ENCODE results near the gene BICDL2.

Gene BICDL2

DNA sequence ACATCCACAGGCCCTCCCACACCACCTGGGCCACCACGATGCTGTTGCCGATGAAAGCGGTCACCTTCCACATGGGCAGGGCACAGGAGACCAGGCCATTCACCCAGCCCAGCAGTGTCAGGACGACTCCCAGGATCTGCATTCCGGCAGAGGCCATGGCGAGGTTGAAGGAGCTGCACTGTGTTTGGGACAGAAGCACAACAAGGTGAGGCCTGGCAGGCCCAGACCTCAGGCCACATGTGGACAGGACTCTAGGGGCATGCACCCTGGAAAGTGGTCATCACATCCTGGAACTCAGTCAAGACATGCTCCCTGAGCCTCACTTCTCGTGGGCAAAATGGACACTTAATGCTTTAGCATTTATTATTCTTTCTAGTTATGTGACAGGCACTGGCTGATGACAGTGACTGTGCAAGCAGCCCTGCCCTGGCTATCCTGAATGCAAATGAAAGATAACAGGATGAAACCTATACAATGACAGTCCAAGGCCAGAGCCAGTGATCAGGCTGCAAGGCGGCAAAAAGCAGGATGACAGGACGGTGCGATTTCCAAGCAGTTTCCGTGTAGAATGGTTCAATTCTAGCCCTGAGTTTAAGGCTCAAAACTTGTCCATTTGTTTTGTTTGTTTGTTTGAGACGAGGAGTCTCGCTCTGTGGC is 20.8 kb downstream of the BICDL2 start:
- Histone ChIP-seq H3K27me3 (ENCODE audit: control insufficient read depth, insufficient read depth, low read length) (peaks cover 29% of the 10 kb centered on the region), H3K9ac (ENCODE audit: low read length) (no peak overlapping the region), H3K4me3 (ENCODE audit: low read depth, low read length) (peak overlapping the region; percentile 22), H3K9me3 (ENCODE audit: control insufficient read depth, insufficient read depth, low read depth, low read length) (no peaks in the 10 kb centered on the region), H3K27ac (ENCODE audit: low read depth, low read length) (no peak overlapping the region), H3K36me3 (ENCODE audit: control insufficient read depth, insufficient read depth, low read length) (peaks cover 16% of the 10 kb centered on the region), H3K4me1 (ENCODE audit: control insufficient read depth, insufficient read depth, low read length) (peaks cover 46% of the 10 kb centered on the region)

DNA sequence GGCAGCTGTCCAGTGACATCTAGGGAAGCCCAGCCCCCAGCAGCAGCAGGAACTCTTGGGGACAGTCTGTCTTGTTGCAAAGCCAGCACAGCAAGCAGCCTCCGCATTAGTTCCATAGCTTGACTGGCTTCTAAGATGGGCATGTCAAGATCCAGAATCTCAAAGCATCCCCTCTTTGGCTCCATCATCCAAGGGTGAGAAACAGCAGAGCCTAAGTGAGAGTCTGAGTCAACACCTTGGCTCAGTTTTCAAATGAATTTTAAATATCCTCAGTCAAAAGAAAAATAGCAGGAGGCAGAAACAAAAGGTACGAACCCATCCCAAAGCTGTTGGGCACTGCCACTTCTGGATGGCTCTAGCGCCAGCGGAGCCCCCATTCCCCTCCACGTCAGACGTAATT is 21.8 kb downstream of the BICDL2 start:
- peaks cover 16% of the 10 kb centered on the region for H3K36me3 ChIP-seq (ENCODE audit: control insufficient read depth, insufficient read depth, low read length)
- H3K4me3 ChIP-seq (ENCODE audit: low read depth, low read length): no peak overlapping the region
- no peaks in the 10 kb centered on the region for H3K9me3 ChIP-seq (ENCODE audit: control insufficient read depth, insufficient read depth, low read depth, low read length)
- H3K27ac ChIP-seq (ENCODE audit: low read depth, low read length): no peak overlapping the region
- H3K27me3 ChIP-seq (ENCODE audit: control insufficient read depth, insufficient read depth, low read length): peaks cover 29% of the 10 kb centered on the region
- H3K4me1 ChIP-seq (ENCODE audit: control insufficient read depth, insufficient read depth, low read length): peaks cover 52% of the 10 kb centered on the region
- H3K9ac ChIP-seq (ENCODE audit: low read length): no peak overlapping the region

DNA sequence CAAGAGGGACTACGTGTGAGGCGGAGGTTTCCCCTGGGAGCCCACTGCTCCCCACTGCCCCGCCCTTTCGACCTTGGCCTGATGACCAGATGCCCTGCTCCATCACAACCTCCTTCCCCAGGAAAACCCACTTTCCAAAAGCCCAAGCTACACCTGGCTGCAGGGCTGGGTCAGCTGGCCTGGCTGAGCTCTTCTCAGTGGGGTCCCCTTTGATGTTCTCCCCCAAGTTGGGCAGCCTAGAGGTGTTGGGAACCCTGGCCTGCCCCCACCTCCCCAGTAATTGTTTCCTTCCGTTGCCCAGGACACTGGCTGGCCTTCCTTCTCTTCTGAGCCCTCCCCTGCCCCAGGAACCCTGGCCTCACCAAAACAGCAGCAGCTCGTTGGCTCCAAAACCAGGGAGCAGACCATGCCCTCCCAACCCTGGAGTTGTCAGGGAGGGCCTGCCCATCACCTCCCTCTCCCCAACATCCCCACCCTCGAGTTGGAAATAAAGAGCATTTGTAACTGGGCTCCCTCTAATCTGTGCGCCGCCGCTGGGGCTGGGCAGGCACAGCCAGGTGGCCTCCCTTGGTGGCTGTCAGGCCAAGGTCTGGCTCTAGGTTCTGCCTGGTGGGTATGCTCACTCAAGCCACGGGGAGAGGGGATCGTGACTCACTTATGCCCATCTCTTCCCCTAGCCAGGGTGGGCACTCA is 22.6 kb downstream of the BICDL2 start:
- Histone ChIP-seq H3K36me3 (ENCODE audit: control insufficient read depth, insufficient read depth, low read length) (peaks cover 16% of the 10 kb centered on the region), H3K4me1 (ENCODE audit: control insufficient read depth, insufficient read depth, low read length) (peaks cover 57% of the 10 kb centered on the region), H3K4me3 (ENCODE audit: low read depth, low read length) (0 out of 2 replicates have a peak overlapping the region, but pooled peaks have one; percentile 51), H3K9ac (ENCODE audit: low read length) (no peak overlapping the region), H3K27ac (ENCODE audit: low read depth, low read length) (no peak overlapping the region), H3K9me3 (ENCODE audit: control insufficient read depth, insufficient read depth, low read depth, low read length) (no peaks in the 10 kb centered on the region), H3K27me3 (ENCODE audit: control insufficient read depth, insufficient read depth, low read length) (peaks cover 29% of the 10 kb centered on the region)

DNA sequence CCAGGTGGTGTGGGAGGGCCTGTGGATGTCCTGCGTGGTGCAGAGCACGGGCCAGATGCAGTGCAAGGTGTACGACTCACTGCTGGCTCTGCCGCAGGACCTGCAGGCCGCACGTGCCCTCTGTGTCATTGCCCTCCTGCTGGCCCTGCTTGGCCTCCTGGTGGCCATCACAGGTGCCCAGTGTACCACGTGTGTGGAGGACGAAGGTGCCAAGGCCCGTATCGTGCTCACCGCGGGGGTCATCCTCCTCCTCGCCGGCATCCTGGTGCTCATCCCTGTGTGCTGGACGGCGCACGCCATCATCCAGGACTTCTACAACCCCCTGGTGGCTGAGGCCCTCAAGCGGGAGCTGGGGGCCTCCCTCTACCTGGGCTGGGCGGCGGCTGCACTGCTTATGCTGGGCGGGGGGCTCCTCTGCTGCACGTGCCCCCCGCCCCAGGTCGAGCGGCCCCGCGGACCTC is 23.2 kb downstream of the BICDL2 start:
- H3K4me1 ChIP-seq (ENCODE audit: control insufficient read depth, insufficient read depth, low read length): peaks cover 62% of the 10 kb centered on the region
- H3K27me3 ChIP-seq (ENCODE audit: control insufficient read depth, insufficient read depth, low read length): peaks cover 29% of the 10 kb centered on the region
- H3K27ac ChIP-seq (ENCODE audit: low read depth, low read length): no peak overlapping the region
- no peaks in the 10 kb centered on the region for H3K9me3 ChIP-seq (ENCODE audit: control insufficient read depth, insufficient read depth, low read depth, low read length)
- peaks cover 16% of the 10 kb centered on the region for H3K36me3 ChIP-seq (ENCODE audit: control insufficient read depth, insufficient read depth, low read length)
- peak overlapping the region; percentile 53 for H3K9ac ChIP-seq (ENCODE audit: low read length)
- H3K4me3 ChIP-seq (ENCODE audit: low read depth, low read length): peak overlapping the region; percentile 51

DNA sequence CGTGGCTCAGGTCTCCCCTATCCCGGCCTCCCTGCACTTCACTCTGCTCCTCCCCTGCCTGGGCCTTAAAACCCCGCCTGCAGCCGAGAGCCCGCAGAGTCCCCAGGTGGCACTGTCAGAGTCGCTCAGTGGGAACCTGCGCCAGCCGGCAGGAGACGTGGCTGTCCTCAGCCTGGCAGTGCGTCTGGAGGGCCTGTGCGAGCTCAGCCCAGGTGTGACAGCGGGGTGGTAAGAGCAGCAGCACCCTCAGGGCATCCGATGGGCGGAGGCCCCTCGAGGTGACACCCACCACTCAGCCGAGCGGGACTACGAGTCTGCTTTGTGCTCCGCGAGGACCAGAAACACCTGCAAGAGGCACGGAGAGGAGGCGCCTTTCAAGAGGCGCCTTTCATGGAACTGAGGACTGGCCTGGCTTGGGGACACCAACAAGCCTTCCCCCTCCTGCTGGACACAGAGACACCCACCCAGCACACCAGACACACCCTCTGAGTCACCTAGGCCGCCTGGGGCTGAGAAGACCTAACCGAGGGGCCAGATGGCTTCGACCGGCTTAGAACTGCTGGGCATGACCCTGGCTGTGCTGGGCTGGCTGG is 23.8 kb downstream of the BICDL2 start, which contains the start of gene CLDN9:
TSS of gene CLDN9 (plus strand) at position 96 of the 593 bp plus-strand sequence. CDS start at position 536, 440 bp downstream.
- H3K27ac ChIP-seq (ENCODE audit: low read depth, low read length): no peak within 1 kb of the TSS
- H3K4me1 ChIP-seq (ENCODE audit: control insufficient read depth, insufficient read depth, low read length): peaks cover 62% of the 10 kb centered on the region

DNA sequence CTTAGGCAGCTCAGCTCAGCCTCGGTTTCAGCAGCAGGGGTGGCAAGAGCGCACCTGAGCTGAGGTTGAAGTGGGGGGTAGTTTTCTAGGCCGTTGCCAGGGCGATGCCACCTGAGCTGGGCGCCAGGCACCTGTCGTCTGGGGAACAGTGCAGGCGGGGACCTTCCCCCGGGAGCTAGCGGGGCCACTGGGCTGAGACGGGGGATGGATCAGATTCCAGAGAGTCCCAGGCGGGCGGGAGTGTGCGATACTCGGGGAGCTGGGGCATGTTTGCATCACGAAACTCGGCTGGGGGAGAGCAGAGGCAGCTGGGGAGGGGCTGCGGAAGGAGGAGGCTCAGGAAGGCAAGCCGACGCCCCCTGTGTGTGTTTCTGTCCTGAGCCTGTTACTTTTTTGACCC is 24.5 kb downstream of the BICDL2 start:
- H3K9ac ChIP-seq (ENCODE audit: low read length): peak overlapping the region; percentile 1

More for the DNA sequence above, 23.8 kb downstream of the BICDL2 start, which contains the start of gene CLDN9:
- peaks cover 16% of the 10 kb centered on the region for H3K36me3 ChIP-seq (ENCODE audit: control insufficient read depth, insufficient read depth, low read length)
- H3K4me3 ChIP-seq (ENCODE audit: low read depth, low read length): peak within 1 kb of the TSS; percentile 51
- H3K27me3 ChIP-seq (ENCODE audit: control insufficient read depth, insufficient read depth, low read length): peaks cover 29% of the 10 kb centered on the region
- H3K9ac ChIP-seq (ENCODE audit: low read length): peak within 1 kb of the TSS; percentile 53
- no peaks in the 10 kb centered on the region for H3K9me3 ChIP-seq (ENCODE audit: control insufficient read depth, insufficient read depth, low read depth, low read length)

DNA sequence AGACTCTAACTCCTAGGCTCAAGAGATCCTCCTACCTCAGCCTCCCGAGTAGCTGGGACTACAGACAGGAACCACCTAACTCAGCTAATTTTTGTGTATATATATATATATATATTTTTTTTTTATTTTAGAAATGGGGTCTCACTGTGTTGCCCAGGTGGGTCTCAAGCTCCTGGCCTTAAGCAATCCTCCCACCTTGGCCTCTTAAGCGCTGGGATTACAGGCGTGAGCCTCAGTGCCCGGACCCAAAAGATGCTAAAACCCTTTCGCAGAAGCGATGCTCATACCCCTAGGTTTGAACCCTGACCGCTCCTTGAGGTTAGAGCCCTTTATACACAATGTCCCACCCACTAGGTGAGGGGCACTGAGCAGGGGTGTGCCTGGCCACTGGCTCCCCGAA is 26.2 kb downstream of the BICDL2 start:
- H3K9ac ChIP-seq (ENCODE audit: low read length): no peak overlapping the region
- peaks cover 77% of the 10 kb centered on the region for H3K4me1 ChIP-seq (ENCODE audit: control insufficient read depth, insufficient read depth, low read length)
- H3K27ac ChIP-seq (ENCODE audit: low read depth, low read length): 0 out of 2 replicates have a peak overlapping the region, but pooled peaks have one; percentile 95

More for the DNA sequence above, 24.5 kb downstream of the BICDL2 start:
- no peaks in the 10 kb centered on the region for H3K9me3 ChIP-seq (ENCODE audit: control insufficient read depth, insufficient read depth, low read depth, low read length)
- peaks cover 69% of the 10 kb centered on the region for H3K4me1 ChIP-seq (ENCODE audit: control insufficient read depth, insufficient read depth, low read length)
- H3K36me3 ChIP-seq (ENCODE audit: control insufficient read depth, insufficient read depth, low read length): peaks cover 16% of the 10 kb centered on the region
- no peak overlapping the region for H3K27ac ChIP-seq (ENCODE audit: low read depth, low read length)
- H3K4me3 ChIP-seq (ENCODE audit: low read depth, low read length): peak overlapping the region; percentile 51
- H3K27me3 ChIP-seq (ENCODE audit: control insufficient read depth, insufficient read depth, low read length): peaks cover 29% of the 10 kb centered on the region

DNA sequence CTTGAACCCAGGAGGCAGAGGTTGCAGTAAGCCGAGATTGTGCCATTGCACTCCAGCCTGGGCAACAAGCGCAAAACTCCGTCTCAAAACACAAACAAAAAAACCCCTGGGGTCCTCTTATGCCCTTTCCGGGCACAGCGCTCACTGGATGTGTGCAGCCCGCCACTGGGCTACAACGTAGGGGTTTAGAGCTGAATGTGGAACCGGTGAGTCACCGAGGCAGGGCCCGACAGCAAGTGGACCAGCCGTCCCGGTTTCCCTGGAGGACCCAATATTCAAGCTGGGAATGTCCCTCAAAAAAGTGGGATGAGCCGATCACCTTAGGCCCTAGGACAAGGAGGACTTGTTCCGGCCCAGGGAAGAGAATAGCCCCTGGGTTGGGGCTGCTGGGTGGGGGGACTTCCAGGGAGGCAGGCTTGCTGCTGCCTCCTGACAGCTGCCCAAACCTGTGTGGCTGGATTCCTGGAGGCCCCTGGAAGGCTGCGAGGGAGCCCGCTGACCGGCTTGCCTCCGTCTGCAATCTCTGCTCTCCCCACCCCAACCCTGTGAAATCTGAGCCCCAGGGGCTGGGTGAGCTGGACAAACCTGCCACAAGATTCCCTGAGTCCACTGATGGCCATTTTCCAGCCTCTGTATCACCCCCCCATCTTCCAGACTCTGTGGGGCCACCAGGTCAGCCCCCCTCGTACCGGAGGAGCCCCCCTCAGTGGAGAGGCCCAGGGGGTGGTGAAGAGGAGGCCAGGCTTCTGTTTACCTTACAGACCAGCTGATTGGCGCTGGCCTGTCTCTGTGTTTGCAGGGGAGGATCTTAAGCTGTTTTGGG is 27.0 kb downstream of the BICDL2 start:
- Histone ChIP-seq H3K27me3 (ENCODE audit: control insufficient read depth, insufficient read depth, low read length) (peaks cover 41% of the 10 kb centered on the region), H3K4me3 (ENCODE audit: low read depth, low read length) (peak overlapping the region; percentile 50), H3K9ac (ENCODE audit: low read length) (peak overlapping the region; percentile 95), H3K36me3 (ENCODE audit: control insufficient read depth, insufficient read depth, low read length) (peaks cover 1% of the 10 kb centered on the region), H3K9me3 (ENCODE audit: control insufficient read depth, insufficient read depth, low read depth, low read length) (no peaks in the 10 kb centered on the region), H3K27ac (ENCODE audit: low read depth, low read length) (peak overlapping the region; percentile 95), H3K4me1 (ENCODE audit: control insufficient read depth, insufficient read depth, low read length) (peaks cover 76% of the 10 kb centered on the region)

More for the DNA sequence above, 26.2 kb downstream of the BICDL2 start:
- no peak overlapping the region; the same call in 1 of the 2 replicates for H3K4me3 ChIP-seq (ENCODE audit: low read depth, low read length)
- H3K9me3 ChIP-seq (ENCODE audit: control insufficient read depth, insufficient read depth, low read depth, low read length): no peaks in the 10 kb centered on the region
- peaks cover 8% of the 10 kb centered on the region for H3K36me3 ChIP-seq (ENCODE audit: control insufficient read depth, insufficient read depth, low read length)
- peaks cover 38% of the 10 kb centered on the region for H3K27me3 ChIP-seq (ENCODE audit: control insufficient read depth, insufficient read depth, low read length)

DNA sequence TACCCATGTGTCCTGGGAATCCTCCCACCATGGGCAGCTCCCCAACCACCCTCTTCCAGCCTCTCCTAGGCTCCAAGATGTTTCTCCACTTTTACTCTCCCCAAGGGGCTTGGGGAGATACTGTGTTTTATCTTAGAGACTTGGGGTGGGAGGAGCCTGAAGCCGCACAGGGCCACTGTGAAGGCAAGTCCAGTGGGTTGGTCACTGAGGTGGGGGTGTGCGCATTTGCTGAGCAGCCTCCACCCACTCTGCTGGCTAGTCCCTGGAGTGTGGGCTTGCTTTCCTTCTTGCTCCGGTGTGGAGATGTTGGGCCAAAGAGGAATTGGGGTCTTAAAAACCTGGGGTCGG is 28.1 kb downstream of the BICDL2 start:
- Histone ChIP-seq H3K27ac (ENCODE audit: low read depth, low read length) (peak overlapping the region; percentile 95), H3K4me1 (ENCODE audit: control insufficient read depth, insufficient read depth, low read length) (peaks cover 67% of the 10 kb centered on the region), H3K4me3 (ENCODE audit: low read depth, low read length) (peak overlapping the region; percentile 41), H3K9me3 (ENCODE audit: control insufficient read depth, insufficient read depth, low read depth, low read length) (no peaks in the 10 kb centered on the region), H3K36me3 (ENCODE audit: control insufficient read depth, insufficient read depth, low read length) (no peaks in the 10 kb centered on the region), H3K9ac (ENCODE audit: low read length) (peak overlapping the region; percentile 95), H3K27me3 (ENCODE audit: control insufficient read depth, insufficient read depth, low read length) (peaks cover 35% of the 10 kb centered on the region)

DNA sequence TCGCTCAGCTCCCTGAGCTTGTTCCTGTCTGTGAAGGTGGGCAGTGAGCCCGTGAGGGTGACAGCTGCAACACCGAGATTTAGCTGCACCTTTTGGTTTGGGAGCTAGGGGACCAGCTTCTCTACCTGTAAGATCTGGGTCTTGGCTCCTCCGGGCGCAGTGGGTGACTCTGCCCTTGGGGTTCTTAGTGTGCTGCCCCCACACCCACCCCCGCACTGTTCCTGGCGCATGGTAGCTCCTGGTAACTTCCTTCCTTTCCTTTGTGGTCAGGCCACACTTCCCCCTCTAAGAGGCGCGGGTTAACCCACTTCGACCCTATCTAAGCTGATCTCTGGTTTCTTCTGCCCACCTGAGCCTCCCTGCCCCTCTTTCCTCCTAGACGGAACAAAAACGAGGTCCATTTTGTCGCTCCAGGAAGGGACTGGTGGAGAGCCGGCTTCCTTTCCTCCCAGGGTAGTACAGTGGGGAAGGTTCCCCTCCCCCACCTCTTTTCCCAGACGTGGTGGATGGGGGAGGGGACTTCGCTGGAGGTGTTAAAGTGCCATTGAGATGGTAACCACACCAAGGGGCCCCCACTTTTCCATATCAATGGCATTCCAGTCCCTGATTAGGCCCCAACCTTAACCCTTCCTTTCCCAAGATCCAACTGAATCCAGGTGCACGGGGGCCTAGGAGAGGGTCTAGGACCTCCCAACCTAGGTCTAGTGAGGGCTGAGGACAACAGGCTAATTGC is 28.6 kb downstream of the BICDL2 start:
- H3K27ac ChIP-seq (ENCODE audit: low read depth, low read length): peak overlapping the region; percentile 95
- no peaks in the 10 kb centered on the region for H3K9me3 ChIP-seq (ENCODE audit: control insufficient read depth, insufficient read depth, low read depth, low read length)
- peak overlapping the region; percentile 95 for H3K9ac ChIP-seq (ENCODE audit: low read length)
- no peaks in the 10 kb centered on the region for H3K36me3 ChIP-seq (ENCODE audit: control insufficient read depth, insufficient read depth, low read length)
- H3K27me3 ChIP-seq (ENCODE audit: control insufficient read depth, insufficient read depth, low read length): peaks cover 30% of the 10 kb centered on the region
- H3K4me1 ChIP-seq (ENCODE audit: control insufficient read depth, insufficient read depth, low read length): peaks cover 62% of the 10 kb centered on the region
- H3K4me3 ChIP-seq (ENCODE audit: low read depth, low read length): peak overlapping the region; percentile 53
